HEK293T (cell line): Measurements from ENCODE around the gene SLC12A8.

Experiments
- ARNT ChIP-seq: fragments of 450-650 bp; IDR thresholded peaks from 2 replicates; pipeline ENCODE4 v1.6.1; 2017; ENCODE audit warnings: mild to moderate bottlenecking
- BHLHE40 ChIP-seq: fragments of 450-650 bp; IDR thresholded peaks from 2 replicates; pipeline ENCODE4 v1.6.1; 2016; ENCODE audit warnings: mild to moderate bottlenecking, moderate library complexity, borderline replicate concordance
- ELF4 ChIP-seq: fragments of 450-650 bp; IDR thresholded peaks from 2 replicates; pipeline ENCODE4 v1.6.1; 2017; ENCODE audit warnings: antibody characterized with exemption
- FOXA1 ChIP-seq: fragments of 450-650 bp; IDR thresholded peaks from 2 replicates; pipeline ENCODE4 v1.6.1; 2016; ENCODE audit warnings: mild to moderate bottlenecking
- FOXK2 ChIP-seq: fragments of 450-650 bp; IDR thresholded peaks from 2 replicates; pipeline ENCODE4 v1.6.1; 2016; ENCODE audit warnings: mild to moderate bottlenecking
- HDGF ChIP-seq: fragments of 450-650 bp; IDR thresholded peaks from 2 replicates; pipeline ENCODE4 v1.6.1; 2017; ENCODE audit warnings: antibody characterized with exemption, borderline replicate concordance
- LEF1 ChIP-seq: fragments of 450-650 bp; IDR thresholded peaks from 2 replicates; pipeline ENCODE4 v1.6.1; 2017; ENCODE audit warnings: mild to moderate bottlenecking, borderline replicate concordance
- SP1 ChIP-seq: fragments of 450-650 bp; IDR thresholded peaks from 2 replicates; pipeline ENCODE4 v1.6.1; 2017
- TF ChIP-seq, protein P1 (sequence below): fragments of 450-650 bp; IDR thresholded peaks from 2 replicates; pipeline ENCODE4 v1.6.1; 2016

DNA sequence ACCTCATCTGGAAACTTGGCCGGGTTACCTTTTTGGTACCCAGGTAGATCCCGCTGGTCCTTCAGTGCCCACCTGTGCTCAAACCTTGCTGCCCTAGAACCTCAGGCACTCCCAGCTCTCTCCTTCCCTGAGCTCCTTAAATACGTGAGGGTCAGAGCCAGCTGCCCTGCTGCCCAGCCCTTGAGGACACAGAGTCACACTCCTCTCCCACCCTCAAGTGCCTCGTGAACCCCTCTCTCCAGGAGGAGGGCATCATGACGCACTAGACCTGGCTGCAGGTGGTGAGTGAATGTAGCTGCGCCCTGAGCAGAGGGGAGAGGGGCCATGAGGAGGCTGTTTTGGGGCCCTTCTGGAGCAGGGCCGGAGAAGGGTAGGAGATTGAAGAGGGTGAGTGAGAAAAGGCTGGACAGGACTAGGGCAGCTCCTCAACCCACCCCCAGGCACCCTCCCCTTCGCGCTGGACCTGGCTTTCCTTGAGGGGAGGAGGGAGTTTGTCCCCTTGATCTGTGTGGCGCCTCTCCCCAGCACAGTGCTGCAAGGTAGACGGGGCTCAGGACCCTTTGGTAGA, 941 bp downstream of the SLC12A8 start:
- TF ChIP-seq LEF1 (no peak), HDGF (no peak), ARNT (no peak), ELF4 (no peak), FOXK2 (no peak), FOXA1 (no peak), BHLHE40 (no peak), SP1 (no peak)
- TF ChIP-seq, protein P1, sequence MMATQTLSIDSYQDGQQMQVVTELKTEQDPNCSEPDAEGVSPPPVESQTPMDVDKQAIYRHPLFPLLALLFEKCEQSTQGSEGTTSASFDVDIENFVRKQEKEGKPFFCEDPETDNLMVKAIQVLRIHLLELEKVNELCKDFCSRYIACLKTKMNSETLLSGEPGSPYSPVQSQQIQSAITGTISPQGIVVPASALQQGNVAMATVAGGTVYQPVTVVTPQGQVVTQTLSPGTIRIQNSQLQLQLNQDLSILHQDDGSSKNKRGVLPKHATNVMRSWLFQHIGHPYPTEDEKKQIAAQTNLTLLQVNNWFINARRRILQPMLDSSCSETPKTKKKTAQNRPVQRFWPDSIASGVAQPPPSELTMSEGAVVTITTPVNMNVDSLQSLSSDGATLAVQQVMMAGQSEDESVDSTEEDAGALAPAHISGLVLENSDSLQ, result no peak
